GM12878 (cell line): ENCODE data around the gene PPP2R5D. TPM values are rescaled to one million over a fixed set of nuclear protein-coding genes. Genes with fewer than 3 reads are reported as not detected.

ENCODE experiments used
- HDGF ChIP-seq: fragments of 450-650 bp; IDR thresholded peaks from 2 replicates; pipeline ENCODE4 v1.6.1; 2016; ENCODE audit warnings: antibody characterized with exemption
- KDM1A ChIP-seq: fragments of 200-600 bp; sonication (generic); IDR thresholded peaks from 2 replicates; pipeline ENCODE4 v1.6.1; 2016; ENCODE audit warnings: borderline replicate concordance
- NBN ChIP-seq: fragments of 450-650 bp; IDR thresholded peaks from 2 replicates; pipeline ENCODE4 v1.6.1; 2016
- RAD21 ChIP-seq: IDR thresholded peaks from 2 replicates; pipeline ENCODE4 v1.6.1; 2011; ENCODE audit warnings: mild to moderate bottlenecking, low read depth, low read length, moderate library complexity; ENCODE audit not compliant: insufficient read depth
- RUNX3 ChIP-seq: IDR thresholded peaks from 2 replicates; pipeline ENCODE4 v1.6.1; 2012; ENCODE audit warnings: low read length, inconsistent platforms
- SPI1 ChIP-seq: IDR thresholded peaks from 2 replicates; pipeline ENCODE4 v1.6.1; 2011; ENCODE audit warnings: low read depth, mild to moderate bottlenecking, low read length, moderate library complexity, borderline replicate concordance; ENCODE audit not compliant: insufficient read depth
- SREBF1 ChIP-seq: IDR thresholded peaks from 2 replicates; pipeline ENCODE4 v1.6.1; 2012; ENCODE audit warnings: mild to moderate bottlenecking, low read length
- TBL1XR1 ChIP-seq: IDR thresholded peaks from 2 replicates; pipeline ENCODE4 v1.6.1; 2012; ENCODE audit warnings: low read depth, low read length, improper control_type of control experiment
- ZBED1 ChIP-seq: IDR thresholded peaks from 2 replicates; pipeline ENCODE4 v1.6.1; 2016; ENCODE audit warnings: borderline replicate concordance
- ZNF24 ChIP-seq: fragments of 450-650 bp; IDR thresholded peaks from 2 replicates; pipeline ENCODE4 v1.6.1; 2017; ENCODE audit warnings: antibody characterized with exemption, mild to moderate bottlenecking
- polyA plus RNA-seq, 11 experiments: library from polyadenylated mRNA; depleted of rRNA in 4 of 11; unstranded in 6 of 11; stranded (reverse) in 5 of 11; fragments of >200 nt; fragmentation: Nextera tagmentation in 4 of 11; fragmentation: Illumina TruSeq in 1 of 11; extraction: Ambion mirVana in 4 of 11; extraction: Trizol in 1 of 11; gene quantifications; 1 replicate in 1 of 11; 2 replicates in 10 of 11; pipeline versions ENCODE4 v1.2.1 to v1.2.3, GENCODE V29; 2011 to 2016; ENCODE audit warnings: inconsistent platforms in 2 of 11, missing spikeins in 2 of 11, low read depth in 1 of 11
- total RNA-seq, 4 experiments: library from RNA; depleted of rRNA in 3 of 4; stranded (reverse); fragments of >200 nt in 3 of 4; fragmentation: Illumina TruSeq in 1 of 4; extraction: Trizol in 1 of 4; gene quantifications; 2 replicates each; pipeline versions ENCODE4 v1.2.1 to v1.2.3, GENCODE V29; 2013 to 2021
- TF ChIP-seq, protein P1 (sequence below): IDR thresholded peaks from 2 replicates; pipeline ENCODE4 v1.6.1; 2012; ENCODE audit warnings: low read length, inconsistent platforms
- TF ChIP-seq, protein P2 (sequence below): IDR thresholded peaks from 2 replicates; pipeline ENCODE4 v1.6.1; 2011; ENCODE audit warnings: borderline replicate concordance, low read depth, mild to moderate bottlenecking, moderate library complexity, mixed read lengths, low read length; ENCODE audit not compliant: insufficient read depth; ENCODE audit errors: extremely low read length
- TF ChIP-seq, protein P3 (sequence below), 3 experiments: IDR thresholded peaks in 2 of 3; conservative IDR thresholded peaks in 1 of 3; 2 replicates each; pipeline ENCODE4 v1.5.1; 2011; ENCODE audit warnings: low read depth in 3 of 3, low read length in 3 of 3, mild to moderate bottlenecking in 3 of 3, control low read depth in 2 of 3, moderate library complexity in 2 of 3, inconsistent platforms in 1 of 3, mixed read lengths in 1 of 3; ENCODE audit not compliant: control insufficient read depth in 2 of 3, insufficient read depth in 1 of 3; ENCODE audit errors: extremely low read depth in 1 of 3
- TF ChIP-seq, protein P4 (sequence below): IDR thresholded peaks from 2 replicates; pipeline ENCODE4 v1.6.1; 2011; ENCODE audit warnings: low read depth, low read length, improper control_type of control experiment, borderline replicate concordance
- TF ChIP-seq, protein P5 (sequence below): IDR thresholded peaks from 2 replicates; pipeline ENCODE4 v1.6.1; 2011; ENCODE audit warnings: low read depth, mild to moderate bottlenecking, low read length, moderate library complexity, borderline replicate concordance; ENCODE audit errors: extremely low read depth
- TF ChIP-seq, protein P6 (sequence below): IDR thresholded peaks from 2 replicates; pipeline ENCODE4 v1.6.1; 2012; ENCODE audit warnings: improper control_type of control experiment, low read depth, low read length; ENCODE audit not compliant: insufficient replicate concordance
- TF ChIP-seq, protein P7 (sequence below): fragments of 450-650 bp; IDR thresholded peaks from 2 replicates; pipeline ENCODE4 v1.6.1; 2016; ENCODE audit warnings: mild to moderate bottlenecking

The PPP2R5D gene
- total and polyA plus RNA-seq, 10 of the 15 experiments (the other 5 are each of a cell fraction or from before 2014, with no cell fraction given) = 1.5 to 59.0 (median 32.0) TPM

DNA sequence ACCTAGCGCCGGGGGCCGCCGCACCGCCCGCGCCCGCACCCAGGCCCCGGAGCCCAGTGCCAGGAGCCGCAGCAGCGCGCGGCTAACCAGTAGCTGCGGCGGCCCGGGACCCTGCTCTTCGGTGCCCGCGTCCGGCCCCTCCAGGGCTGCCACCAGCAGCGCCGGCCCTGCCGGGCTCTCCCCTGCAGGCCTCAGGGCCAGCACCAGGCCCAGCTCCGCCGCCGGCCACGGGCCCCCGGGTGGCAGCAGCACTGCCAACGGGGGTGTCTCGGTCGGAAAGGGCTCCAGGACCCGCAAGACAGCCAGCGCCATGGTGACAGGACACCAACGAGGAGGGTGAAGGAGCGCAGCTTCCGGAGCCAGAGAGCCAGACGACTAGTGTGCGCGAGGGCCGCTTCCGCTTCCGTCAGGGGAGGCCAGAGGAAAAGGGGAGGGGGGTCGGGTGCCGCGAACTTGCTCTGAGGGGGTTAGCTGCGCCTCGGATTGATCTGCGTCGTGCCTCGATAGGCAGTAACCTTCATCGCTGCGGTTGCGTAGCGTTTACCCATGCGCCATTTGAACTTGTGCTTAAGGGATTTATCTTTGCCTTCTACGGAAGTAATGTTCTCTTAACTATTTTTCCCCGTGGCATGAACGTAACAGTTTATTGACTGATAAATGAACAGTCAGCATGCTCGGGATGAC is 5.4 kb upstream of the PPP2R5D start, which contains the start of gene PEX6 (continued):
- TF ChIP-seq, protein P1, sequence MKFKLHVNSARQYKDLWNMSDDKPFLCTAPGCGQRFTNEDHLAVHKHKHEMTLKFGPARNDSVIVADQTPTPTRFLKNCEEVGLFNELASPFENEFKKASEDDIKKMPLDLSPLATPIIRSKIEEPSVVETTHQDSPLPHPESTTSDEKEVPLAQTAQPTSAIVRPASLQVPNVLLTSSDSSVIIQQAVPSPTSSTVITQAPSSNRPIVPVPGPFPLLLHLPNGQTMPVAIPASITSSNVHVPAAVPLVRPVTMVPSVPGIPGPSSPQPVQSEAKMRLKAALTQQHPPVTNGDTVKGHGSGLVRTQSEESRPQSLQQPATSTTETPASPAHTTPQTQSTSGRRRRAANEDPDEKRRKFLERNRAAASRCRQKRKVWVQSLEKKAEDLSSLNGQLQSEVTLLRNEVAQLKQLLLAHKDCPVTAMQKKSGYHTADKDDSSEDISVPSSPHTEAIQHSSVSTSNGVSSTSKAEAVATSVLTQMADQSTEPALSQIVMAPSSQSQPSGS = no peak; the same call in 1 of the 2 replicates
- TF ChIP-seq, protein P2, sequence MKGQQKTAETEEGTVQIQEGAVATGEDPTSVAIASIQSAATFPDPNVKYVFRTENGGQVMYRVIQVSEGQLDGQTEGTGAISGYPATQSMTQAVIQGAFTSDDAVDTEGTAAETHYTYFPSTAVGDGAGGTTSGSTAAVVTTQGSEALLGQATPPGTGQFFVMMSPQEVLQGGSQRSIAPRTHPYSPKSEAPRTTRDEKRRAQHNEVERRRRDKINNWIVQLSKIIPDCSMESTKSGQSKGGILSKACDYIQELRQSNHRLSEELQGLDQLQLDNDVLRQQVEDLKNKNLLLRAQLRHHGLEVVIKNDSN = no peak
- TF ChIP-seq, protein P3, sequence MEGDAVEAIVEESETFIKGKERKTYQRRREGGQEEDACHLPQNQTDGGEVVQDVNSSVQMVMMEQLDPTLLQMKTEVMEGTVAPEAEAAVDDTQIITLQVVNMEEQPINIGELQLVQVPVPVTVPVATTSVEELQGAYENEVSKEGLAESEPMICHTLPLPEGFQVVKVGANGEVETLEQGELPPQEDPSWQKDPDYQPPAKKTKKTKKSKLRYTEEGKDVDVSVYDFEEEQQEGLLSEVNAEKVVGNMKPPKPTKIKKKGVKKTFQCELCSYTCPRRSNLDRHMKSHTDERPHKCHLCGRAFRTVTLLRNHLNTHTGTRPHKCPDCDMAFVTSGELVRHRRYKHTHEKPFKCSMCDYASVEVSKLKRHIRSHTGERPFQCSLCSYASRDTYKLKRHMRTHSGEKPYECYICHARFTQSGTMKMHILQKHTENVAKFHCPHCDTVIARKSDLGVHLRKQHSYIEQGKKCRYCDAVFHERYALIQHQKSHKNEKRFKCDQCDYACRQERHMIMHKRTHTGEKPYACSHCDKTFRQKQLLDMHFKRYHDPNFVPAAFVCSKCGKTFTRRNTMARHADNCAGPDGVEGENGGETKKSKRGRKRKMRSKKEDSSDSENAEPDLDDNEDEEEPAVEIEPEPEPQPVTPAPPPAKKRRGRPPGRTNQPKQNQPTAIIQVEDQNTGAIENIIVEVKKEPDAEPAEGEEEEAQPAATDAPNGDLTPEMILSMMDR (IDR thresholded peaks at IDR 0.05 in 2 of 3, conservative IDR thresholded peaks at IDR 0.05 in 1 of 3; ENCODE audit: control insufficient read depth in 2 of 3, extremely low read depth in 1 of 3, insufficient read depth in 1 of 3, low read depth in 3 of 3, low read length in 3 of 3) = no peak
- no peak for TF ChIP-seq ZNF24
- TF ChIP-seq, protein P4, sequence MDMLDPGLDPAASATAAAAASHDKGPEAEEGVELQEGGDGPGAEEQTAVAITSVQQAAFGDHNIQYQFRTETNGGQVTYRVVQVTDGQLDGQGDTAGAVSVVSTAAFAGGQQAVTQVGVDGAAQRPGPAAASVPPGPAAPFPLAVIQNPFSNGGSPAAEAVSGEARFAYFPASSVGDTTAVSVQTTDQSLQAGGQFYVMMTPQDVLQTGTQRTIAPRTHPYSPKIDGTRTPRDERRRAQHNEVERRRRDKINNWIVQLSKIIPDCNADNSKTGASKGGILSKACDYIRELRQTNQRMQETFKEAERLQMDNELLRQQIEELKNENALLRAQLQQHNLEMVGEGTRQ = no peak
- TF ChIP-seq, protein P5, sequence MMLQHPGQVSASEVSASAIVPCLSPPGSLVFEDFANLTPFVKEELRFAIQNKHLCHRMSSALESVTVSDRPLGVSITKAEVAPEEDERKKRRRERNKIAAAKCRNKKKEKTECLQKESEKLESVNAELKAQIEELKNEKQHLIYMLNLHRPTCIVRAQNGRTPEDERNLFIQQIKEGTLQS = no peak
- no peak for TF ChIP-seq TBL1XR1
- TF ChIP-seq RUNX3 = peak; percentile 88
- TF ChIP-seq SREBF1 = no peak
- peak; percentile 38; the same call in 1 of the 2 replicates for TF ChIP-seq SPI1
- TF ChIP-seq ZBED1 = no peak
- peak; percentile 68 for TF ChIP-seq NBN
- TF ChIP-seq RAD21 = no peak
- TF ChIP-seq, protein P6, sequence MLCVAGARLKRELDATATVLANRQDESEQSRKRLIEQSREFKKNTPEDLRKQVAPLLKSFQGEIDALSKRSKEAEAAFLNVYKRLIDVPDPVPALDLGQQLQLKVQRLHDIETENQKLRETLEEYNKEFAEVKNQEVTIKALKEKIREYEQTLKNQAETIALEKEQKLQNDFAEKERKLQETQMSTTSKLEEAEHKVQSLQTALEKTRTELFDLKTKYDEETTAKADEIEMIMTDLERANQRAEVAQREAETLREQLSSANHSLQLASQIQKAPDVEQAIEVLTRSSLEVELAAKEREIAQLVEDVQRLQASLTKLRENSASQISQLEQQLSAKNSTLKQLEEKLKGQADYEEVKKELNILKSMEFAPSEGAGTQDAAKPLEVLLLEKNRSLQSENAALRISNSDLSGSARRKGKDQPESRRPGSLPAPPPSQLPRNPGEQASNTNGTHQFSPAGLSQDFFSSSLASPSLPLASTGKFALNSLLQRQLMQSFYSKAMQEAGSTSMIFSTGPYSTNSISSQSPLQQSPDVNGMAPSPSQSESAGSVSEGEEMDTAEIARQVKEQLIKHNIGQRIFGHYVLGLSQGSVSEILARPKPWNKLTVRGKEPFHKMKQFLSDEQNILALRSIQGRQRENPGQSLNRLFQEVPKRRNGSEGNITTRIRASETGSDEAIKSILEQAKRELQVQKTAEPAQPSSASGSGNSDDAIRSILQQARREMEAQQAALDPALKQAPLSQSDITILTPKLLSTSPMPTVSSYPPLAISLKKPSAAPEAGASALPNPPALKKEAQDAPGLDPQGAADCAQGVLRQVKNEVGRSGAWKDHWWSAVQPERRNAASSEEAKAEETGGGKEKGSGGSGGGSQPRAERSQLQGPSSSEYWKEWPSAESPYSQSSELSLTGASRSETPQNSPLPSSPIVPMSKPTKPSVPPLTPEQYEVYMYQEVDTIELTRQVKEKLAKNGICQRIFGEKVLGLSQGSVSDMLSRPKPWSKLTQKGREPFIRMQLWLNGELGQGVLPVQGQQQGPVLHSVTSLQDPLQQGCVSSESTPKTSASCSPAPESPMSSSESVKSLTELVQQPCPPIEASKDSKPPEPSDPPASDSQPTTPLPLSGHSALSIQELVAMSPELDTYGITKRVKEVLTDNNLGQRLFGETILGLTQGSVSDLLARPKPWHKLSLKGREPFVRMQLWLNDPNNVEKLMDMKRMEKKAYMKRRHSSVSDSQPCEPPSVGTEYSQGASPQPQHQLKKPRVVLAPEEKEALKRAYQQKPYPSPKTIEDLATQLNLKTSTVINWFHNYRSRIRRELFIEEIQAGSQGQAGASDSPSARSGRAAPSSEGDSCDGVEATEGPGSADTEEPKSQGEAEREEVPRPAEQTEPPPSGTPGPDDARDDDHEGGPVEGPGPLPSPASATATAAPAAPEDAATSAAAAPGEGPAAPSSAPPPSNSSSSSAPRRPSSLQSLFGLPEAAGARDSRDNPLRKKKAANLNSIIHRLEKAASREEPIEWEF = no peak
- no peak for TF ChIP-seq KDM1A
- TF ChIP-seq, protein P7, sequence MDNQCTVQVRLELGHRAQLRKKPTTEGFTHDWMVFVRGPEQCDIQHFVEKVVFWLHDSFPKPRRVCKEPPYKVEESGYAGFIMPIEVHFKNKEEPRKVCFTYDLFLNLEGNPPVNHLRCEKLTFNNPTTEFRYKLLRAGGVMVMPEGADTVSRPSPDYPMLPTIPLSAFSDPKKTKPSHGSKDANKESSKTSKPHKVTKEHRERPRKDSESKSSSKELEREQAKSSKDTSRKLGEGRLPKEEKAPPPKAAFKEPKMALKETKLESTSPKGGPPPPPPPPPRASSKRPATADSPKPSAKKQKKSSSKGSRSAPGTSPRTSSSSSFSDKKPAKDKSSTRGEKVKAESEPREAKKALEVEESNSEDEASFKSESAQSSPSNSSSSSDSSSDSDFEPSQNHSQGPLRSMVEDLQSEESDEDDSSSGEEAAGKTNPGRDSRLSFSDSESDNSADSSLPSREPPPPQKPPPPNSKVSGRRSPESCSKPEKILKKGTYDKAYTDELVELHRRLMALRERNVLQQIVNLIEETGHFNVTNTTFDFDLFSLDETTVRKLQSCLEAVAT = peak; percentile 72
- TF ChIP-seq HDGF = peak; percentile 86
